Astrocyte of the cerebellum (primary cell): ENCODE results near the gene TAL1.

ENCODE experiments used
- DNase-seq: peaks from one replicate; pipeline ENCODE4 v3.0.0-alpha.2; 2011; ENCODE audit warnings: low read depth
- H3K4me3 ChIP-seq: 2 replicates; pipeline ENCODE4 v1.5.1; 2011; ENCODE audit warnings: mild to moderate bottlenecking, low read depth, low read length, moderate library complexity
- CTCF ChIP-seq: IDR thresholded peaks from 2 replicates; pipeline ENCODE4 v1.5.1; 2012; ENCODE audit warnings: low read length, low read depth, moderate library complexity, mild to moderate bottlenecking; ENCODE audit errors: missing control alignments
- in situ Hi-C: cut with HindIII; loops from 2 replicates; pipeline ENCODE4 v1.10.0; 2017; ENCODE audit warnings: low sequenced_read_pairs

TAL1 gene

GRCh38 chr1:47226121-47226838 lies 5.7 kb downstream of the TAL1 start:
- no peak overlapping the region for H3K4me3 ChIP-seq
- DNase-seq = no peak
- no peak for TF ChIP-seq CTCF
- in situ Hi-C loops = no loop called here

GRCh38 chr1:47225430-47226100 lies 6.5 kb downstream of the TAL1 start:
- in situ Hi-C loops = no loop called here
- no peak for DNase-seq
- no peak for TF ChIP-seq CTCF
- no peak overlapping the region for H3K4me3 ChIP-seq

GRCh38 chr1:47224676-47225399 lies 7.2 kb downstream of the TAL1 start:
- TF ChIP-seq CTCF = no peak
- no peak for DNase-seq
- in situ Hi-C loops = no loop called here
- H3K4me3 ChIP-seq = no peak overlapping the region

GRCh38 chr1:47223921-47224675 lies 7.9 kb downstream of the TAL1 start:
- DNase-seq = no peak
- H3K4me3 ChIP-seq = no peak overlapping the region
- no peak for TF ChIP-seq CTCF
- in situ Hi-C loops = no loop called here

- no peak for TF ChIP-seq CTCF
- DNase-seq = no peak
- no peak overlapping the region for H3K4me3 ChIP-seq
- in situ Hi-C loops = no loop called here
Observed at GRCh38 chr1:47223174-47223920, 8.7 kb downstream of the TAL1 start.
